Measurements from ENCODE around the gene CACYBP. TPM values are rescaled to one million over a fixed set of nuclear protein-coding genes. Genes with fewer than 3 reads are reported as not detected.

The CACYBP gene
- total RNA-seq, 1 experiment from 2014 or later = 202 TPM

GRCh38 chr1:175019524-175019923 lies 19.8 kb downstream of the CACYBP start:
- H3K23ac ChIP-seq (ENCODE audit: insufficient read length, low read depth, low read length) = no peak overlapping the region
- no peak overlapping the region for H3K4me2 ChIP-seq (ENCODE audit: insufficient read depth, insufficient read length, low read length)
- H2AK5ac ChIP-seq (ENCODE audit: insufficient read length, low read length) = no peak overlapping the region
- H3K79me1 ChIP-seq (ENCODE audit: insufficient read depth, low read depth, low read length, poor library complexity, severe bottlenecking) = peaks cover 4% of the 10 kb centered on the region
- no peak for DNase-seq
- no peak overlapping the region for H4K91ac ChIP-seq (ENCODE audit: insufficient read length, low read depth, low read length)
- H3K14ac ChIP-seq (ENCODE audit: insufficient read depth, low read length) = no peak overlapping the region
- peaks cover 5% of the 10 kb centered on the region for H3K23me2 ChIP-seq (ENCODE audit: insufficient read length, low read depth, low read length, poor library complexity, severe bottlenecking)
- H3K27me3 ChIP-seq (ENCODE audit: insufficient read depth, low read length) = no peaks in the 10 kb centered on the region
- no peak overlapping the region for H3K56ac ChIP-seq (ENCODE audit: insufficient read length, low read depth, low read length)
- no peak overlapping the region for H2BK20ac ChIP-seq (ENCODE audit: low read depth, low read length, poor library complexity, severe bottlenecking)
- H3T11ph ChIP-seq (ENCODE audit: low read length) = no peak overlapping the region
- Mint-ChIP-seq H3K4me3 (no peak overlapping the region), H3K4me1 (peaks cover 0 to 10% of the 10 kb centered on the region in 2 experiments; a peak in 2 of 4 replicates), H3K27me3 (ENCODE audit: low read depth) (no peaks in the 10 kb centered on the region), H3K9me3 (no peaks in the 10 kb centered on the region; a peak in 1 of 5 replicates), H3K36me3 (ENCODE audit: insufficient read depth in 1 of 3, low read depth in 3 of 3) (peaks cover 9 to 22% (median 11%) of the 10 kb centered on the region in 3 experiments; a peak in 6 of 7 replicates), H3K27ac (no peak overlapping the region)
- no peak overlapping the region for H3K27ac ChIP-seq (ENCODE audit: insufficient read length, low read depth, low read length)
- no peak overlapping the region for H4K8ac ChIP-seq (replicated peaks; ENCODE audit: insufficient read length, low read depth, low read length)
- peaks cover 9% of the 10 kb centered on the region; the same call in 1 of the 2 replicates for H3K79me2 ChIP-seq (ENCODE audit: insufficient read depth, low read length)
- peaks cover 2% of the 10 kb centered on the region; the same call in 1 of the 2 replicates for H3K4me1 ChIP-seq (ENCODE audit: insufficient read depth, low read length)
- H2BK120ac ChIP-seq (ENCODE audit: low read depth, low read length, poor library complexity, severe bottlenecking) = no peak overlapping the region
- no peak overlapping the region for H4K5ac ChIP-seq (ENCODE audit: insufficient read length, low read depth, low read length)
- H2BK5ac ChIP-seq (ENCODE audit: insufficient read length, low read length) = no peak overlapping the region
- H2BK12ac ChIP-seq (ENCODE audit: insufficient read length, low read depth, low read length) = no peak overlapping the region
- no CpG with 5 or more reads among the region's 3 CpGs for WGBS (ENCODE audit: extremely low coverage, insufficient read length, low lambda C conversion rate)
- H3K18ac ChIP-seq (ENCODE audit: insufficient read length, low read depth, low read length) = no peak overlapping the region
- no peak overlapping the region for H3K4ac ChIP-seq (ENCODE audit: low read depth, low read length)
- no peaks in the 10 kb centered on the region for H4K20me1 ChIP-seq (ENCODE audit: control insufficient read depth, insufficient read depth, insufficient read length)
- TF ChIP-seq CTCF (conservative IDR thresholded peaks at IDR 0.05) = no peak
- no peak overlapping the region for H3K9ac ChIP-seq (ENCODE audit: extremely low read depth, insufficient read length, low read length)
- no peaks in the 10 kb centered on the region for H3K9me3 ChIP-seq (ENCODE audit: control insufficient read depth, low read depth, low read length)
- no peak overlapping the region for H2BK15ac ChIP-seq (ENCODE audit: low read depth, low read length)
- no peak overlapping the region for H2AFZ ChIP-seq (ENCODE audit: low read length)

Measured in H9 (cell line).